Measurements from ENCODE around the gene CMTM7. TPM values are rescaled to one million over a fixed set of nuclear protein-coding genes. Genes with fewer than 3 reads are reported as not detected.

Gene CMTM7
- total and polyA plus RNA-seq, 4 donors: 2.0 to 17.3 (median 8.4) TPM

DNA sequence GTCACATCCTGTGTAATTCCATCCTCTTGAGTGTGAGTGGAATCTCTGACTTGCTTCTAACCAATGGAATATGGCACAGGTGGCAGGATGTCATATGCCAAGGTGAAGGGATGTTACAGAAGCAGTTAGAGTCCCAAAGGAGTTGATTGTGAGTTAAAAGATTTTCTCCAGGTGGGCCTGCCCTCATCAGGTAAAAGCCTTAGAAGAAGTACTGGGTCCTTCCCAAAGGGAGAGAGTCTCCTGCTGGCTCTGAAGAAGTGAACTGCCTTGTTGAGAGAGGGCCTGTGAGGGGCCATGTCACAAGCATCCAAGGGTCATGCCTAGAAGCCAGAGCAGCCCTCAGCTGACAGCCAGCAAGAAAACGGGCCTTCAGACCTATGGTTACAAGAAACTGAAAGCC, 13.1 kb downstream of the CMTM7 start:
- WGBS, 2 donors: 93 to 95% methylated on average over 1 of the region's 1 CpG
- no peaks in the 10 kb centered on the region for H3K9me3 ChIP-seq (ENCODE audit: control insufficient read depth, low read length)
- H3K27me3 ChIP-seq (ENCODE audit: control insufficient read depth in 1 of 2, insufficient read depth in 2 of 2, low read length in 1 of 2): no peaks in the 10 kb centered on the region
- intact Hi-C loops (cut with DNase I): loop anchor here in 1 of 2 donors (5.0 kb wide), 1 partner anchor 63 kb away; no protein-coding TSS in a partner anchor
- no peaks in the 10 kb centered on the region for H3K4me1 ChIP-seq (ENCODE audit: control insufficient read depth in 1 of 2, insufficient read depth in 2 of 2, low read length in 2 of 2)
- no peak overlapping the region for H3K4me3 ChIP-seq (ENCODE audit: low read length in 2 of 2)
- no peak overlapping the region for H3K27ac ChIP-seq (ENCODE audit: low read depth in 1 of 2, low read length in 2 of 2)
- DNase-seq (no peak), ATAC-seq (ENCODE audit: low FRiP score) (no peak)
- no peaks in the 10 kb centered on the region for H3K36me3 ChIP-seq (ENCODE audit: control insufficient read depth in 1 of 2, insufficient read depth in 2 of 2, low read length in 1 of 2)

DNA sequence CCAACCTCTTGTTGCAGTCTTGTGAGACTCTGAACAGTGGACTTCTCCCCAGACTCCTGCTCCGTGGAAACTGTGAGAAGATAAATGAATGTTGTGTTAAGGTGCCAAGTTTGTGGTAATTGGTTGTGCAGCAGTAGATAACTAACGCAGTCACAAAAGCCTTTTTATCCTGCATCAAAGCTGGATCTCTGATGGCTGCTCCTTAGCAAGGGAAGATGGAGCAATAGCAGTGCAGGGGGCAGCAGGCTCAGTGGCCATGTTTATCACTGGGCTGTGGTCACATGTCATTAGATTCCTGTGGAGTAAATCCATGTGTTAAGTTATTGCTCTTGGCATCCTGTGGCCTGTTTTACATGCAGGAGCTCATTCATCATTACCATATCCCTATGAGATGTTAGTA, 13.5 kb downstream of the CMTM7 start:
- intact Hi-C loops (cut with DNase I): no loop called here
- WGBS, 2 donors: 26 to 39% methylated on average over 2 of the region's 2 CpGs
- no peak overlapping the region for H3K4me3 ChIP-seq (ENCODE audit: low read length in 2 of 2)
- ATAC-seq (ENCODE audit: low FRiP score): no peak
- no peaks in the 10 kb centered on the region for H3K36me3 ChIP-seq (ENCODE audit: control insufficient read depth in 1 of 2, insufficient read depth in 2 of 2, low read length in 1 of 2)
- H3K27ac ChIP-seq (ENCODE audit: low read depth in 1 of 2, low read length in 2 of 2): no peak overlapping the region
- no peaks in the 10 kb centered on the region for H3K27me3 ChIP-seq (ENCODE audit: control insufficient read depth in 1 of 2, insufficient read depth in 2 of 2, low read length in 1 of 2)
- no peaks in the 10 kb centered on the region for H3K4me1 ChIP-seq (ENCODE audit: control insufficient read depth in 1 of 2, insufficient read depth in 2 of 2, low read length in 2 of 2)
- H3K9me3 ChIP-seq (ENCODE audit: control insufficient read depth, low read length): no peaks in the 10 kb centered on the region
- no peak for DNase-seq

DNA sequence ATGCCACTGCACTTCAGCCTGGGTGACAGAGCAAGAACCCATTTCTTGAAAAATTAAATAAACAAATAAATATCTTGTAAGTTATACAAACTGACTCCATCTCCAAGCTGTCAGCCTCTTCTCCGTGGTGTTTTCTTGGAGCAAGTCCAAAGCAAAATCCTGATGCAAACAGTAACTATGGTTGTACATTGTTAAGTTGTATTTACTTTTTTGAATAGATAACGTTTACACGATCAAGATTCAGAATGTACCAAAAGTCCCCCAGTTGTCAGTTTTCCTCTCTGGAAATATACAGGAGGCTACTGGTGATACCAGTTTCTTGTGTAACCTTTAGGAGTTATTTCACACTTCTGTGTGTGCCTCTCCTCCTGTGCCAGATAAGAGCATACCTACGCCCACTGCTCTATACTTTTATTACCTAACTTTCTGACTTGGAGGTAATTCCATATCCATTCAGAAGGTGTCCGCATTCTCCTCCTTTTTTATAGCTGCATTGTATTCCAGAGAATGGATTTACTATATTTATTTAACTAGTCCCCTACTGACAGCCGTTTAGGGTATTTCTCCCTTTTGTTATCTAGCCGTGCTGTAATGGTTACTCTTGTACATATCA, 14.2 kb downstream of the CMTM7 start:
- Histone ChIP-seq H3K27me3 (ENCODE audit: control insufficient read depth in 1 of 2, insufficient read depth in 2 of 2, low read length in 1 of 2) (no peaks in the 10 kb centered on the region), H3K4me3 (ENCODE audit: low read length in 2 of 2) (no peak overlapping the region), H3K36me3 (ENCODE audit: control insufficient read depth in 1 of 2, insufficient read depth in 2 of 2, low read length in 1 of 2) (no peaks in the 10 kb centered on the region), H3K9me3 (ENCODE audit: control insufficient read depth, low read length) (no peaks in the 10 kb centered on the region), H3K4me1 (ENCODE audit: control insufficient read depth in 1 of 2, insufficient read depth in 2 of 2, low read length in 2 of 2) (no peaks in the 10 kb centered on the region), H3K27ac (ENCODE audit: low read depth in 1 of 2, low read length in 2 of 2) (no peak overlapping the region)
- no peak for ATAC-seq (ENCODE audit: low FRiP score)
- intact Hi-C loops (cut with DNase I): no loop called here
- no peak for DNase-seq
- WGBS, 2 donors: 84 to 87% methylated on average over 7 of the region's 7 CpGs

DNA sequence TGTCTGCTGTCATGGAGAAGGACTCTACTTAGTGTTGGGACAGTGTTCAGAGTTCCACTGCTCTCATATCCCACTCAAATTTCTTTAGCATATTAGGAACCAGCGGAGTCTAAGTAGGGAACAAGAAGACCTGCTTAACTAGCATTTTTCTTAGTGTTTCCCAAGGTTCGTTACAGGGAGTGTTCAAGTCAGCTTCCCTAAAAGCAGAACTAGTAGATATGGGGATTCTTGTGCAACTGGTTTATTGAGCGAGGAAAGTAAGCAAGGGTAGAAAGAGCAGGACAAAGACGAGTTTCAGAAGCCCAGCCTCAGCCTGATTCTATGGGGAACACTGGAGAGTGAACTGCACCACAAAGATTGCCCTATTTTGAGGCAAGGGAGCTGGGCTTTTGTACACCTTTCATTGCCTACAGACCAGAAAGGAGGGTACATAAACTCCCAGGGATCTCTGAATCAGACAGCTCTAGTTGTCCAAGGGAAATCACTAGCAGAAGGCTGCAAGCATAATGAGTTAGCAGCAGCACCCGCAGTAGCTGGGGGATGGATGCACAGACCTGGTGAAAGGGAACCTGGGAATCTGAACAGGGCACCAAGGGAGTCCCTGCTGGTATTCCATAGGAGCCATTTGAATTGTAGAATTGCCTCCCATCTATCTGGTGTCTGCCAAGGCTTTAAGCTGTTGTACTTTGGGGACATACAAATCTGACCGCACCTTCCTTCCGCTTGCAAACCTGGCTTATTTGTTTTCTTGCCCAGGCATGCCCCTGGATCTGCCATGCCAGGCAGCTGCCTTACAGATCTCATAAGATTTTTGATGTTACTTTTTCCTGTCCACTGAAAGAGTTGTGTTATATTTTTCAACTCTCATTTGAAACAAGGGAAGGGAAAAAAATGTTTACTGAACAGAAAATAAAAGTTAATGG, 15.1 kb downstream of the CMTM7 start:
- H3K9me3 ChIP-seq (ENCODE audit: control insufficient read depth, low read length): no peaks in the 10 kb centered on the region
- no peak for DNase-seq
- ATAC-seq (ENCODE audit: low FRiP score): no peak
- no peak overlapping the region for H3K4me3 ChIP-seq (ENCODE audit: low read length in 2 of 2)
- no peak overlapping the region for H3K27ac ChIP-seq (ENCODE audit: low read depth in 1 of 2, low read length in 2 of 2)
- H3K36me3 ChIP-seq (ENCODE audit: control insufficient read depth in 1 of 2, insufficient read depth in 2 of 2, low read length in 1 of 2): no peaks in the 10 kb centered on the region
- 87 to 90% methylated on average over 7 of the region's 7 CpGs for WGBS, 2 donors
- H3K27me3 ChIP-seq (ENCODE audit: control insufficient read depth in 1 of 2, insufficient read depth in 2 of 2, low read length in 1 of 2): no peaks in the 10 kb centered on the region
- intact Hi-C loops (cut with DNase I): no loop called here
- no peaks in the 10 kb centered on the region for H3K4me1 ChIP-seq (ENCODE audit: control insufficient read depth in 1 of 2, insufficient read depth in 2 of 2, low read length in 2 of 2)

DNA sequence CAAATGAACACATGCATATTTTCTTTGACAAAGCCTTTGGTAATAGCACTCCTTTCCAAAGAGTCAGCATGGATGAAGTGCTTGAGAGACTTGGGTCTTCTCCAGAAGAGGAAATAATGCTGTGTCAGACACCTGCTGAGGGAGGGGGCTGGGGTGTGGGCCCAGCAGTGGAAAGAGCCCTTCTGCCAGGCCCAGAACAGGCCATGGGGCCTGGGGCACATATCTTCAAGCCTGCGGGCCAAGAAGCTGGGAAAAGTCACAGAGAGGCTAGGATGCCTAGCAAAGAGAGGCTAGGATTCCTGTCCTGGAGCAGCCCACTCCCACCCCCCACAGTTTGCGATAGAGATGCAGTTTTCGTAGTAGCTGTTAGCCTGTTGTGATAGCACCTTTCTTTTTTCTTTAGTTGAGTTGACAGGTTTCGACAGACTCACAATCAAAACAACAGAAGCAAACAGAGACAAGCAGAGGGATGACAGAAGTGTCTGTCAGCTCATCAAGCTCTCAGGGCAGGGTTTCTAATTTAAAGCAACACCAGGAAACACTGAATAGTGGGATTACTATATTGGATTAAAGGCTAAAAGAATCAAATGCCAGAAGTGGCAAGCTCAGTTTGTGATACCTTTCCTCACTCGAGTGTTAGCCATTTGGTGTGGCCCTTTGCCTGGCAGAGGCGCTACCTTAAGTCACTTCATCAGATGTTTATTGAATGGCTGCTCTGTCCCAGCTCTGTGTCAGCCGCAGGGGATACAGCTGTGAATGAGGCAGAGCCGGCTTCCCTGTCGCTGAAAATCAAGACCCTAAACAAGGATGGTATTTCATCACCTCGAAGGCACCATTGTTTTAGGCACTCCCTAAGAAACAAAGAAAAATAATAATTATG, 19.0 kb downstream of the CMTM7 start:
- ATAC-seq (ENCODE audit: low FRiP score): no peak
- H3K9me3 ChIP-seq (ENCODE audit: control insufficient read depth, low read length): no peaks in the 10 kb centered on the region
- no peak overlapping the region for H3K27ac ChIP-seq (ENCODE audit: low read depth in 1 of 2, low read length in 2 of 2)
- WGBS, 2 donors: 94 to 95% methylated on average over 10 of the region's 10 CpGs
- no peaks in the 10 kb centered on the region for H3K27me3 ChIP-seq (ENCODE audit: control insufficient read depth in 1 of 2, insufficient read depth in 2 of 2, low read length in 1 of 2)
- no peak for DNase-seq
- intact Hi-C loops (cut with DNase I): no loop called here
- H3K36me3 ChIP-seq (ENCODE audit: control insufficient read depth in 1 of 2, insufficient read depth in 2 of 2, low read length in 1 of 2): no peaks in the 10 kb centered on the region
- no peaks in the 10 kb centered on the region for H3K4me1 ChIP-seq (ENCODE audit: control insufficient read depth in 1 of 2, insufficient read depth in 2 of 2, low read length in 2 of 2)
- no peak overlapping the region for H3K4me3 ChIP-seq (ENCODE audit: low read length in 2 of 2)

DNA sequence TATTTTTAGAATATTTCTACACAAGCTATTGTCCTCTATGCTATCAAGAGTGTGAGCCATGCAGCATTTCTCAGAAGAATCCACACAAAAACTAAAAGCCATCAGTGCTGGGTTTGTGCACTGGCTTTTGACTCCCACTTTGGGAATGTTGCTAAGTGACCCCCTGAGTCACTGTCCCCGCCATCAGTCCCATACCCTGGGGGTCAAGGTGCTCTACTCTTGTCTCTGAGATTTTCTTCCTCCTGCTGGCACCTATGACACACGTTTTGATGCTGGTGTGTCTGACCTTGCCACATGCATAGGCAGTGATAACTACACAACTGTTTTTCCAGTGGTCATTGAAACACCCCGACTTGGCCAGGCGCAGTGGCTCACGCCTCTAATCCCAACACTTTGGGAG, 19.8 kb downstream of the CMTM7 start:
- no peaks in the 10 kb centered on the region for H3K4me1 ChIP-seq (ENCODE audit: control insufficient read depth in 1 of 2, insufficient read depth in 2 of 2, low read length in 2 of 2)
- no peaks in the 10 kb centered on the region for H3K9me3 ChIP-seq (ENCODE audit: control insufficient read depth, low read length)
- 92 to 95% methylated on average over 5 of the region's 5 CpGs for WGBS, 2 donors
- ATAC-seq (ENCODE audit: low FRiP score) (no peak), DNase-seq (no peak)
- no peaks in the 10 kb centered on the region for H3K27me3 ChIP-seq (ENCODE audit: control insufficient read depth in 1 of 2, insufficient read depth in 2 of 2, low read length in 1 of 2)
- no peak overlapping the region for H3K4me3 ChIP-seq (ENCODE audit: low read length in 2 of 2)
- no peak overlapping the region for H3K27ac ChIP-seq (ENCODE audit: low read depth in 1 of 2, low read length in 2 of 2)
- no peaks in the 10 kb centered on the region for H3K36me3 ChIP-seq (ENCODE audit: control insufficient read depth in 1 of 2, insufficient read depth in 2 of 2, low read length in 1 of 2)
- intact Hi-C loops (cut with DNase I): no loop called here

DNA sequence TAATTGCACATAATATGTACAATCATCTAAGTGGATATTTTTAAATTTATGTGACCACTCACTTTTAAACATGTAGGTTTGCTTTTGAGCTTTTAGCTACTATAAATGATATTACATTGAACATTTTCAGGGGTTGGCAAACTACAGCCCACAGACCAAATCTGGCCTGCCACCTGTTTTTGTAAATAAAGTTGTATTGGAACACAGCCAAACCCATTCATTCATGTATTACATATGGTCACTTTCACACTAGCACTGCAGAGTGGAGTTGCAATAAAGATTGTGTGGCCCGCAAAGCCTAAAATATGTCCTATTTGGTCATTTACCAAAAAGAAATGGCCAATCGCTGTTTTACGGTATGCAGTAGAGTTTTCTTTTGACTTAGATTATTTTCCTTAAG, 21.2 kb downstream of the CMTM7 start:
- ATAC-seq (ENCODE audit: low FRiP score): no peak
- DNase-seq: no peak
- intact Hi-C loops (cut with DNase I): no loop called here
- WGBS, 2 donors: 83 to 91% methylated on average over 3 of the region's 3 CpGs
- H3K27ac ChIP-seq (ENCODE audit: low read depth in 1 of 2, low read length in 2 of 2): no peak overlapping the region
- no peaks in the 10 kb centered on the region for H3K9me3 ChIP-seq (ENCODE audit: control insufficient read depth, low read length)
- H3K4me3 ChIP-seq (ENCODE audit: low read length in 2 of 2): no peak overlapping the region
- H3K36me3 ChIP-seq (ENCODE audit: control insufficient read depth in 1 of 2, insufficient read depth in 2 of 2, low read length in 1 of 2): no peaks in the 10 kb centered on the region
- no peaks in the 10 kb centered on the region for H3K4me1 ChIP-seq (ENCODE audit: control insufficient read depth in 1 of 2, insufficient read depth in 2 of 2, low read length in 2 of 2)
- H3K27me3 ChIP-seq (ENCODE audit: control insufficient read depth in 1 of 2, insufficient read depth in 2 of 2, low read length in 1 of 2): no peaks in the 10 kb centered on the region

DNA sequence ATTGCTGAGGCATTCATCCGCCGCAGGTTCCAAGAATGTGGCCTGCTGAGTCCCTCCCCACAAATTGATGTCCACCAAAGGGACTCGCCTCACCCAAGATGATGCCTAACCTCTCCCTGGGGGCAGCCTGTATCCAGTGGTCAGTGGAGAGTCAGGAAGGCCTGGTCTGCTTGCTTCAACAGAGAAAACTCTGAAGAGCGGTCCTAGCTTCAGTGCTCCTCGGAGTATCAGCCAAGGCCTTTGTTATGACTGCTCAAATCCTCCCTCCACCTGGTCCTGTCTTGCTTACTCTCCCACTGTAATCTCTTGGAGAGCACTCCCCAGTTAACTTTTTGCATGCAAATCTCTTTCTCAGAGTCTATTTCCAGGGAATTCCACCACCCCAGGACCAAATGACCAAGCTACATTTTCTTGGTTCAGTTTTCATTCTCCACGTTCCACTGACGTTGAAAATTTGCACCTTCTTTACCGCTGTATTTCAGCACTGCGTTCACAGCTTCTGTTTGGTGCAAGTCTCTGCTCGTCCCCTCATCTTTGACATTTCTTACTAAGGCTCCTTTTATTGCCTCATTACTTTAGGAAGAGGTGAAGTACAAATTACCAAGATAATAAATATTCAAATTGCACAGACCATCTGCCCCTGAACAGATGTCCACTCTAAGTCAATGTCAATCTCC, 22.3 kb downstream of the CMTM7 start:
- Histone ChIP-seq H3K27ac (ENCODE audit: low read depth in 1 of 2, low read length in 2 of 2) (no peak overlapping the region), H3K9me3 (ENCODE audit: control insufficient read depth, low read length) (no peaks in the 10 kb centered on the region), H3K36me3 (ENCODE audit: control insufficient read depth in 1 of 2, insufficient read depth in 2 of 2, low read length in 1 of 2) (no peaks in the 10 kb centered on the region), H3K4me1 (ENCODE audit: control insufficient read depth in 1 of 2, insufficient read depth in 2 of 2, low read length in 2 of 2) (no peaks in the 10 kb centered on the region), H3K27me3 (ENCODE audit: control insufficient read depth in 1 of 2, insufficient read depth in 2 of 2, low read length in 1 of 2) (no peaks in the 10 kb centered on the region), H3K4me3 (ENCODE audit: low read length in 2 of 2) (no peak overlapping the region)
- no peak for DNase-seq
- WGBS, 2 donors: 76 to 90% methylated on average over 10 of the region's 10 CpGs
- intact Hi-C loops (cut with DNase I): no loop called here
- no peak for ATAC-seq (ENCODE audit: low FRiP score)

Measured in aorta (tissue), 5 donors.